DOHH2 (cell line): Measurements from ENCODE around the gene TCF25.

Experiments used
- EZH2phosphoT487 ChIP-seq: fragments of 200-600 bp; sonication (generic); IDR thresholded peaks from 2 replicates; pipeline ENCODE4 v1.6.1; 2017; ENCODE audit warnings: borderline replicate concordance, mild to moderate bottlenecking, antibody characterized with exemption, low read length, moderate library complexity, mixed read lengths
- TF ChIP-seq, protein P1 (sequence below): fragments of 200-600 bp; sonication (generic); IDR thresholded peaks from one replicate; pipeline ENCODE4 v1.5.1; 2014; ENCODE audit warnings: antibody characterized with exemption, mild to moderate bottlenecking, low read depth, low read length; ENCODE audit not compliant: poor library complexity, severe bottlenecking

DNA sequence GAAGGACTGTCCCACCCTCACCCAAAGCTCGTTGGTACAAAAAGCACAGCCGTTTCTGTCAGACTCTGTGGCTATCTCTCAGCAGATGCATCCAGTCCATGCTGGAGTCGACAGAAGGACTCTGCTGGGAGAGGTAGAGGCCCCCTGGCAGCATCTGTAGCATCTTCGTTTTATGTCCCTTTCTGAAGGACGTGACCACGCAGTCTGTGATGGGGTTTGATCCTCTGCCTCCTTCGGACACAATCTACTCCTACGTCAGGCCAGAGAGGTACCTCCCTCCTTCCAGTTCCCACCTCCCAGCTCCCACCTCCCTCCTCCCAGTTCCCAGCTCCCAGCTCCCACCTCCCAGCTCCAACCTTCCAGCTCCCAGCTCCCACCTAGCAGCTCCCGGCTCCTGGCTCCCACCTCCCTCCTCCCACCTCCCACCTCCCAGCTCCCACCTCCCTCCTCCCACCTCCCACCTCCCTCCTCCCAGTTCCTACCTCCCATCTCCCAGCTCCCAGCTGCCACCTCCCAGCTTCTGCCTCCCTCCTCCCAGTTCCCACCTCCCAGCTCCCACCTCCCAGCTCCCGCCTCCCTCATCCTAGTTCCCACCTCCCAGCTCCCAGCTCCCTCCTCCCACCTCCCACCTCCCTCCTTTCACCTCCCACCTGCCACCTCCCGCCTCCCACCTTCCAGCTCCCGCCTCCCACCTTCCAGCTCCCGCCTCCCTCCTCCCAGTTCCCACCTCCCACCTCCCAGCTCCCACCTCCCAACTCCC is 33.8 kb downstream of the TCF25 start:
- TF ChIP-seq, protein P1, sequence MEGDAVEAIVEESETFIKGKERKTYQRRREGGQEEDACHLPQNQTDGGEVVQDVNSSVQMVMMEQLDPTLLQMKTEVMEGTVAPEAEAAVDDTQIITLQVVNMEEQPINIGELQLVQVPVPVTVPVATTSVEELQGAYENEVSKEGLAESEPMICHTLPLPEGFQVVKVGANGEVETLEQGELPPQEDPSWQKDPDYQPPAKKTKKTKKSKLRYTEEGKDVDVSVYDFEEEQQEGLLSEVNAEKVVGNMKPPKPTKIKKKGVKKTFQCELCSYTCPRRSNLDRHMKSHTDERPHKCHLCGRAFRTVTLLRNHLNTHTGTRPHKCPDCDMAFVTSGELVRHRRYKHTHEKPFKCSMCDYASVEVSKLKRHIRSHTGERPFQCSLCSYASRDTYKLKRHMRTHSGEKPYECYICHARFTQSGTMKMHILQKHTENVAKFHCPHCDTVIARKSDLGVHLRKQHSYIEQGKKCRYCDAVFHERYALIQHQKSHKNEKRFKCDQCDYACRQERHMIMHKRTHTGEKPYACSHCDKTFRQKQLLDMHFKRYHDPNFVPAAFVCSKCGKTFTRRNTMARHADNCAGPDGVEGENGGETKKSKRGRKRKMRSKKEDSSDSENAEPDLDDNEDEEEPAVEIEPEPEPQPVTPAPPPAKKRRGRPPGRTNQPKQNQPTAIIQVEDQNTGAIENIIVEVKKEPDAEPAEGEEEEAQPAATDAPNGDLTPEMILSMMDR, result no peak
- TF ChIP-seq EZH2phosphoT487, result no peak
